HEK293 (cell line): Measurements from ENCODE around the gene GRAP2.

ENCODE experiments used
- CTCF ChIA-PET: fragments of 350-600 bp; formaldehyde crosslinking; extraction: SDS; loops from one replicate; lab custom pipeline; 2021; ENCODE audit warnings: antibody characterized with exemption; lab: Yijun Ruan, JAX
- POLR2A ChIA-PET: fragments of 300-600 bp; formaldehyde crosslinking; extraction: SDS; loops from one replicate; lab custom pipeline; 2020; ENCODE audit warnings: antibody characterized with exemption, inconsistent platforms; lab: Yijun Ruan, JAX
- H3K27ac ChIP-seq: fragments of 200-500 bp; sonication (Bioruptor generic); 2 replicates; pipeline ENCODE4 v1.5.1; 2014; ENCODE audit warnings: low read depth, low read length, control low read depth, inconsistent platforms; ENCODE audit errors: extremely low read depth
- H3K36me3 ChIP-seq, 2 experiments: fragments of 200-500 bp in 1 of 2; sonication (Bioruptor generic) in 1 of 2; 1 replicate in 1 of 2; 2 replicates in 1 of 2; pipeline ENCODE4 v1.5.1; 2014 to 2017; ENCODE audit warnings: inconsistent platforms in 2 of 2, low read length in 2 of 2; ENCODE audit not compliant: control insufficient read depth in 2 of 2, insufficient read depth in 1 of 2
- H3K4me1 ChIP-seq: fragments of 200-500 bp; sonication (Bioruptor generic); 2 replicates; pipeline ENCODE4 v1.5.1; 2014; ENCODE audit warnings: mild to moderate bottlenecking, low read length, inconsistent platforms; ENCODE audit not compliant: control insufficient read depth, insufficient read depth
- H3K4me3 ChIP-seq: 2 replicates; pipeline ENCODE4 v1.5.1; 2011; ENCODE audit warnings: low read depth, mild to moderate bottlenecking, control low read depth, low read length, moderate library complexity
- H3K9me3 ChIP-seq: fragments of 200-500 bp; sonication (Bioruptor generic); 2 replicates; pipeline ENCODE4 v1.5.1; 2014; ENCODE audit warnings: low read depth, low read length, inconsistent platforms; ENCODE audit not compliant: control insufficient read depth, insufficient read depth
- GLI4 ChIP-seq: fragments of 450-650 bp; formaldehyde crosslinking; IDR thresholded peaks from 2 replicates; pipeline ENCODE4 v1.5.1; 2016; ENCODE audit warnings: missing biosample characterization, missing genetic modification characterization
- GLIS2 ChIP-seq: fragments of 450-650 bp; formaldehyde crosslinking; IDR thresholded peaks from 2 replicates; pipeline ENCODE4 v1.5.1; 2016; ENCODE audit warnings: missing biosample characterization, missing genetic modification characterization
- KLF10 ChIP-seq: fragments of 450-650 bp; IDR thresholded peaks from 2 replicates; pipeline ENCODE4 v1.5.1; 2018; ENCODE audit warnings: missing biosample characterization, mild to moderate bottlenecking, missing genetic modification characterization
- MEIS1 ChIP-seq: sonication (generic); formaldehyde crosslinking; IDR thresholded peaks from 2 replicates; pipeline ENCODE4 v1.8.1; 2022; ENCODE audit warnings: missing genetic modification reagents, mild to moderate bottlenecking, borderline replicate concordance
- MZF1 ChIP-seq: fragments of 450-650 bp; formaldehyde crosslinking; IDR thresholded peaks from 2 replicates; pipeline ENCODE4 v1.5.1; 2017; ENCODE audit warnings: missing biosample characterization, missing genetic modification characterization, borderline replicate concordance
- OVOL3 ChIP-seq: fragments of 450-650 bp; formaldehyde crosslinking; IDR thresholded peaks from 2 replicates; pipeline ENCODE4 v1.5.1; 2016; ENCODE audit warnings: missing biosample characterization, missing genetic modification characterization
- TRIM28 ChIP-seq: IDR thresholded peaks from 2 replicates; pipeline ENCODE4 v1.6.1; 2011; ENCODE audit warnings: low read length, control low read depth, borderline replicate concordance
- ZBTB11 ChIP-seq: fragments of 450-650 bp; formaldehyde crosslinking; conservative IDR thresholded peaks from 2 replicates; pipeline ENCODE4 v1.5.1; 2016; ENCODE audit warnings: low read depth, missing biosample characterization, missing genetic modification characterization
- ZNF140 ChIP-seq: fragments of 450-650 bp; formaldehyde crosslinking; IDR thresholded peaks from 2 replicates; pipeline ENCODE4 v1.5.1; 2016; ENCODE audit warnings: missing biosample characterization, missing genetic modification characterization
- ZNF155 ChIP-seq: fragments of 450-650 bp; formaldehyde crosslinking; IDR thresholded peaks from 2 replicates; pipeline ENCODE4 v1.5.1; 2016; ENCODE audit warnings: missing biosample characterization, missing genetic modification characterization
- ZNF169 ChIP-seq: fragments of 450-650 bp; formaldehyde crosslinking; IDR thresholded peaks from 2 replicates; pipeline ENCODE4 v1.5.1; 2016; ENCODE audit warnings: missing biosample characterization, missing genetic modification characterization
- ZNF175 ChIP-seq: fragments of 450-650 bp; formaldehyde crosslinking; IDR thresholded peaks from 2 replicates; pipeline ENCODE4 v1.5.1; 2016; ENCODE audit warnings: missing biosample characterization, missing genetic modification characterization
- ZNF302 ChIP-seq: fragments of 450-650 bp; formaldehyde crosslinking; IDR thresholded peaks from 2 replicates; pipeline ENCODE4 v1.5.1; 2016; ENCODE audit warnings: missing biosample characterization, missing genetic modification characterization, low read depth
- ZNF350 ChIP-seq: fragments of 450-650 bp; formaldehyde crosslinking; IDR thresholded peaks from 2 replicates; pipeline ENCODE4 v1.5.0; 2017; ENCODE audit warnings: missing biosample characterization, mild to moderate bottlenecking, missing genetic modification characterization
- ZNF391 ChIP-seq: fragments of 450-650 bp; formaldehyde crosslinking; IDR thresholded peaks from 2 replicates; pipeline ENCODE4 v1.5.1; 2016; ENCODE audit warnings: low read depth, missing biosample characterization, missing genetic modification characterization, borderline replicate concordance
- ZNF510 ChIP-seq: fragments of 450-650 bp; formaldehyde crosslinking; IDR thresholded peaks from 2 replicates; pipeline ENCODE4 v1.5.1; 2018; ENCODE audit warnings: mild to moderate bottlenecking, missing genetic modification characterization, missing biosample characterization; ENCODE audit not compliant: insufficient replicate concordance
- ZNF555 ChIP-seq: fragments of 450-650 bp; formaldehyde crosslinking; conservative IDR thresholded peaks from 2 replicates; pipeline ENCODE4 v1.5.1; 2017; ENCODE audit warnings: missing biosample characterization, mild to moderate bottlenecking, missing genetic modification characterization, inconsistent platforms
- ZNF623 ChIP-seq: fragments of 450-650 bp; formaldehyde crosslinking; IDR thresholded peaks from 2 replicates; pipeline ENCODE4 v1.5.1; 2016; ENCODE audit warnings: missing biosample characterization, missing genetic modification characterization
- ZNF654 ChIP-seq: fragments of 450-650 bp; formaldehyde crosslinking; IDR thresholded peaks from 2 replicates; pipeline ENCODE4 v1.5.1; 2016; ENCODE audit warnings: low read depth, missing biosample characterization, missing genetic modification characterization
- ZNF670 ChIP-seq: fragments of 450-650 bp; formaldehyde crosslinking; IDR thresholded peaks from 2 replicates; pipeline ENCODE4 v1.5.1; 2016; ENCODE audit warnings: missing biosample characterization, missing genetic modification characterization, low read depth
- ZNF76 ChIP-seq: fragments of 450-650 bp; formaldehyde crosslinking; IDR thresholded peaks from 2 replicates; pipeline ENCODE4; 2016; ENCODE audit warnings: low read depth, missing biosample characterization, missing genetic modification characterization, borderline replicate concordance
- ZNF785 ChIP-seq: fragments of 450-650 bp; formaldehyde crosslinking; IDR thresholded peaks from 2 replicates; pipeline ENCODE4 v1.5.1; 2016; ENCODE audit warnings: missing biosample characterization, missing genetic modification characterization
- ZSCAN16 ChIP-seq: fragments of 450-650 bp; formaldehyde crosslinking; IDR thresholded peaks from 2 replicates; pipeline ENCODE4 v1.5.1; 2016; ENCODE audit warnings: missing biosample characterization, missing genetic modification characterization
- ZSCAN23 ChIP-seq: fragments of 450-650 bp; formaldehyde crosslinking; IDR thresholded peaks from 2 replicates; pipeline ENCODE4 v1.5.1; 2016; ENCODE audit warnings: missing biosample characterization, missing genetic modification characterization

Gene GRAP2

GRCh38 chr22:39856588-39856987 lies 44.3 kb upstream of the GRAP2 start (continued):
- TF ChIP-seq ZNF155 (tag by site-specific recombination) = no peak
- no peak for TF ChIP-seq ZNF175 (tag by site-specific recombination)
- TF ChIP-seq GLIS2 (tag by site-specific recombination) = no peak
- TF ChIP-seq ZNF391 (tag by site-specific recombination) = no peak

- Histone ChIP-seq H3K27ac (no peak overlapping the region), H3K36me3 (no peaks in the 10 kb centered on the region), H3K4me3 (no peak overlapping the region), H3K9me3 (no peaks in the 10 kb centered on the region), H3K4me1 (no peaks in the 10 kb centered on the region)
- CTCF ChIA-PET = no interaction called here
- TF ChIP-seq ZNF785 (tag by site-specific recombination) (no peak), MEIS1 (CRISPR knock-in tag) (no peak), ZNF140 (no peak), GLI4 (tag by site-specific recombination) (no peak), ZNF670 (tag by site-specific recombination) (no peak), OVOL3 (tag by site-specific recombination) (no peak), ZNF76 (tag by site-specific recombination) (no peak), ZSCAN23 (tag by site-specific recombination) (no peak), MZF1 (no peak), ZNF623 (tag by site-specific recombination) (no peak), KLF10 (tag by site-specific recombination) (no peak), ZNF169 (tag by site-specific recombination) (no peak), ZNF654 (tag by site-specific recombination) (no peak), ZNF510 (tag by site-specific recombination) (no peak), ZNF302 (tag by site-specific recombination) (no peak)
- POLR2A ChIA-PET = no interaction called here
Measured at GRCh38 chr22:39859903-39860588, 40.8 kb upstream of the GRAP2 start.

- H3K4me1 ChIP-seq = no peaks in the 10 kb centered on the region
- TF ChIP-seq ZNF350 (tag by site-specific recombination) (no peak), ZNF555 (tag by site-specific recombination) (no peak), ZSCAN16 (tag by site-specific recombination) (no peak), TRIM28 (no peak), ZBTB11 (tag by site-specific recombination) (no peak)
- TF ChIP-seq, all 188 proteins: peak for 0
- Histone ChIP-seq H3K36me3 (no peaks in the 10 kb centered on the region), H3K9me3 (no peaks in the 10 kb centered on the region), H3K27ac (no peak overlapping the region), H3K4me3 (no peak overlapping the region)
- CTCF ChIA-PET = interaction anchor here (0.6 kb wide), 2 partner anchors 129 to 377 kb away, joined by 3 read pairs; no protein-coding TSS in a partner anchor
- POLR2A ChIA-PET = no interaction called here
Measured at GRCh38 chr22:39868741-39869140, 32.1 kb upstream of the GRAP2 start.
